HG03439 (cell line): ENCODE data around the gene C1orf174.
"Not testable (repeated sequence)": the region's sequence is repeated elsewhere in the genome, so short reads cannot be mapped to it uniquely, and the experiment has no call there.

Experiments used
- ATAC-seq: cut with Tn5 transposase; IDR thresholded peaks from one replicate; pipeline ENCODE4 v1.9.1; 2021; ENCODE audit warnings: mild to moderate bottlenecking, moderate library complexity; ENCODE audit not compliant: unreplicated experiment

Gene C1orf174

GRCh38 chr1:3926956-3927355 lies 26.9 kb upstream of the C1orf174 start:
- no peak for ATAC-seq

GRCh38 chr1:3925762-3926161 lies 25.7 kb upstream of the C1orf174 start:
- ATAC-seq = no peak

GRCh38 chr1:3925256-3925655 lies 25.2 kb upstream of the C1orf174 start:
- no peak for ATAC-seq

GRCh38 chr1:3924825-3925220 lies 24.8 kb upstream of the C1orf174 start:
- no peak for ATAC-seq

GRCh38 chr1:3924186-3924824 lies 24.2 kb upstream of the C1orf174 start:
- ATAC-seq = no peak

- no peak for ATAC-seq
Measured at GRCh38 chr1:3923378-3924185, 23.5 kb upstream of the C1orf174 start.

GRCh38 chr1:3922851-3923250 lies 22.8 kb upstream of the C1orf174 start:
- no peak for ATAC-seq

- no peak for ATAC-seq
Measured at GRCh38 chr1:3922201-3922725, 22.2 kb upstream of the C1orf174 start.

- no peak for ATAC-seq
Measured at GRCh38 chr1:3921765-3922164, 21.7 kb upstream of the C1orf174 start.

- ATAC-seq = no peak
Measured at GRCh38 chr1:3919706-3920105, 19.6 kb upstream of the C1orf174 start.

GRCh38 chr1:3918966-3919611 lies 19.0 kb upstream of the C1orf174 start:
- no peak for ATAC-seq

- ATAC-seq = not testable (repeated sequence)
Measured at GRCh38 chr1:3918359-3918758, 18.3 kb upstream of the C1orf174 start.

GRCh38 chr1:3917761-3918160 lies 17.7 kb upstream of the C1orf174 start:
- no peak for ATAC-seq

- no peak for ATAC-seq
Measured at GRCh38 chr1:3915551-3916121, 15.6 kb upstream of the C1orf174 start.

- no peak for ATAC-seq
Measured at GRCh38 chr1:3914911-3915310, 14.8 kb upstream of the C1orf174 start.

- ATAC-seq = no peak
Measured at GRCh38 chr1:3914331-3914851, 14.3 kb upstream of the C1orf174 start.

- ATAC-seq = no peak
Measured at GRCh38 chr1:3912809-3913685, 13.0 kb upstream of the C1orf174 start.

GRCh38 chr1:3911981-3912808 lies 12.1 kb upstream of the C1orf174 start:
- no peak for ATAC-seq
